Heart right ventricle (tissue), 16 donors: ENCODE results near the gene PNPLA5. TPM values are rescaled to one million over a fixed set of nuclear protein-coding genes. Genes with fewer than 3 reads are reported as not detected.

Experiments
- ATAC-seq, 8 donors: fragments of 200-7000 bp; cut with Tn5 transposase; one replicate each; pipeline ENCODE4 v1.9.1; 2020; ENCODE audit warnings: mild to moderate bottlenecking in 8 of 8, moderate library complexity in 8 of 8, moderate number of reproducible peaks in 1 of 8
- DNase-seq, 2 donors: peaks; one replicate each; pipeline ENCODE4 v3.0.0-alpha.2; 2020
- H3K27ac ChIP-seq, 10 donors: fragments of 200-600 bp; sonication (generic) in 2 of 10; one replicate each; pipeline versions ENCODE4 v1.5.0 to v1.8.0; 2020 to 2022; ENCODE audit warnings: mild to moderate bottlenecking in 3 of 10
- H3K27me3 ChIP-seq, 7 donors: fragments of 200-600 bp; one replicate each; pipeline ENCODE4 v1.8.0; 2021 to 2022; ENCODE audit warnings: mild to moderate bottlenecking in 2 of 7
- H3K36me3 ChIP-seq, 9 donors: fragments of 200-600 bp; sonication (generic) in 1 of 9; one replicate each; pipeline versions ENCODE4 v1.5.0 to v1.8.0; 2020 to 2022; ENCODE audit warnings: mild to moderate bottlenecking in 2 of 9
- H3K4me1 ChIP-seq, 9 donors: fragments of 200-600 bp; sonication (generic) in 1 of 9; one replicate each; pipeline versions ENCODE4 v1.5.0 to v1.8.0; 2020 to 2022; ENCODE audit warnings: mild to moderate bottlenecking in 4 of 9
- H3K4me3 ChIP-seq, 10 donors: fragments of 200-600 bp; sonication (generic) in 2 of 10; one replicate each; pipeline versions ENCODE4 v1.5.0 to v1.8.0; 2020 to 2022; ENCODE audit warnings: mild to moderate bottlenecking in 7 of 10, moderate library complexity in 2 of 10
- H3K9me3 ChIP-seq, 11 donors: fragments of 200-600 bp in 10 of 11; sonication (generic) in 2 of 11; one replicate each; pipeline versions ENCODE4 v1.5.0 to v1.8.0; 2013 to 2022; ENCODE audit warnings: mild to moderate bottlenecking in 2 of 11, control low read depth in 1 of 11, moderate library complexity in 1 of 11
- WGBS, 2 donors: extraction: QIAGEN DNeasy Blood & Tissue Kit; methylation state at CpG; one replicate each; pipeline ENCODE4 v1.1.7; 2013; ENCODE audit warnings: inconsistent platforms in 1 of 2; 5-methylcytosine and 5-hydroxymethylcytosine counted together
- intact Hi-C, 10 donors: fragments of 100-400 bp; cut with DNase I; formaldehyde crosslinking; loops; one replicate each; pipeline versions ENCODE4 v1.11.1 to v1.14.2; 2022
- polyA plus RNA-seq, 2 donors: library from polyadenylated mRNA; stranded (reverse); fragments of 200-250 nt; gene quantifications; one replicate each; pipeline ENCODE4 v1.2.3, GENCODE V29; 2013
- total RNA-seq, 10 donors: library from RNA; stranded (reverse); fragmentation: NEBNext Ultra II Directional in 3 of 10; extraction: Animal tissue kit (Norgen Biotek cat#: 25700) in 3 of 10; gene quantifications; one replicate each; pipeline versions ENCODE4 v1.2.1 to v1.2.4, GENCODE V29; 2021 to 2023
- TF ChIP-seq, protein P1 (sequence below), 9 donors: fragments of 200-600 bp; sonication (generic) in 2 of 9; IDR thresholded peaks; one replicate each; pipeline versions ENCODE4 v1.5.0 to v1.8.0; 2021 to 2022; ENCODE audit warnings: antibody characterized with exemption in 9 of 9, mild to moderate bottlenecking in 5 of 9, moderate library complexity in 1 of 9
- donor health status: Arrhythmogenic right ventricular cardiomyopathy.
- donor health status: ischemic (EF 13 %, LVEDD 7.1; RV severe dilation, severe dysfunction).
- donor health status: healthy with polysubstance abuse.
- donor health status: DM: no; HTN: yes; CAD: no.
- donor health status: DM: no; HTN: no; CAD: no.
- donor health status: ischemic (EF 25% LVEDD 6.9; RV normal size, moderate dysfunction).
- donor health status: ischemic (EF 25% LVEDD 5.7; RV mildly dilated, moderate dysfunction).
- donor health status: healthy.
- donor health status: DM: yes; HTN: yes; CAD: no.
- donor health status: Ischemic cardiomyopathy.
- donor health status: ischemic (EF 35%, LVEDD 5.7; RV mildly dilated, moderate dysfunction).
- donor health status: nonischemic (EF 11% LVEDD 7.7; RV severe dilation, severe dysfunction).
- donor health status: DM: yes; HTN: yes; CAD: no.
- donor health status: PGD.
- donor health status: ischemic (EF 29% LVEDD 5.4; RV normal size, mild dysfunction).
- donor health status: nonischemic (EF 23%, LVEDD 6.1; RV moderate dilation, normal function).

The PNPLA5 gene
- total and polyA plus RNA-seq, 12 donors: not detected

DNA sequence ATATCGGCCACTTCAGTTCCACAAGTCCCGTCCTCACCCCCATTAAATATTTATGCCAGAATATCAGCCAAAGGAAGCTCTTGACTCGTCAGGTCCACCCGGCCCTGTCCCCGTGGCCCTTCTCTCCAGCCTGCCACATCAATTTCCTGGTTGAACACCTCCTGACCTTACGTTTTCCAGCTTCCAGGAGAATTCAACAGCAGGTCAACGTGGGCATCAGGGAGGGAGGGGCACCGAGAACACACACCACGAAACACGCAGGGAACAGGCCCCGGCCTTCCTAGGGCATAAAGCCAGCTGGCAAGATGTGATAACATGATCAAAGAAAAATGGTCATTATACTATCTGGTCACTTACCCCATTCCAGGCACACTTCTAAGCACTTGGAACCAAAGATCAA is 44.8 kb downstream of the PNPLA5 start:
- Histone ChIP-seq H3K27ac (no peak overlapping the region), H3K4me1 (peaks cover 0 to 7% (median 0%) of the 10 kb centered on the region in 9 donors), H3K4me3 (no peak overlapping the region), H3K36me3 (no peaks in the 10 kb centered on the region), H3K9me3 (no peaks in the 10 kb centered on the region), H3K27me3 (peaks cover 0 to 35% (median 14%) of the 10 kb centered on the region in 7 donors)
- WGBS, 2 donors: 60 to 72% methylated on average over 11 of the region's 11 CpGs
- intact Hi-C loops: no loop called here
- TF ChIP-seq, protein P1, sequence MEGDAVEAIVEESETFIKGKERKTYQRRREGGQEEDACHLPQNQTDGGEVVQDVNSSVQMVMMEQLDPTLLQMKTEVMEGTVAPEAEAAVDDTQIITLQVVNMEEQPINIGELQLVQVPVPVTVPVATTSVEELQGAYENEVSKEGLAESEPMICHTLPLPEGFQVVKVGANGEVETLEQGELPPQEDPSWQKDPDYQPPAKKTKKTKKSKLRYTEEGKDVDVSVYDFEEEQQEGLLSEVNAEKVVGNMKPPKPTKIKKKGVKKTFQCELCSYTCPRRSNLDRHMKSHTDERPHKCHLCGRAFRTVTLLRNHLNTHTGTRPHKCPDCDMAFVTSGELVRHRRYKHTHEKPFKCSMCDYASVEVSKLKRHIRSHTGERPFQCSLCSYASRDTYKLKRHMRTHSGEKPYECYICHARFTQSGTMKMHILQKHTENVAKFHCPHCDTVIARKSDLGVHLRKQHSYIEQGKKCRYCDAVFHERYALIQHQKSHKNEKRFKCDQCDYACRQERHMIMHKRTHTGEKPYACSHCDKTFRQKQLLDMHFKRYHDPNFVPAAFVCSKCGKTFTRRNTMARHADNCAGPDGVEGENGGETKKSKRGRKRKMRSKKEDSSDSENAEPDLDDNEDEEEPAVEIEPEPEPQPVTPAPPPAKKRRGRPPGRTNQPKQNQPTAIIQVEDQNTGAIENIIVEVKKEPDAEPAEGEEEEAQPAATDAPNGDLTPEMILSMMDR (IDR thresholded peaks at IDR 0.05): no peak
- no peak for DNase-seq
- ATAC-seq: no peak

DNA sequence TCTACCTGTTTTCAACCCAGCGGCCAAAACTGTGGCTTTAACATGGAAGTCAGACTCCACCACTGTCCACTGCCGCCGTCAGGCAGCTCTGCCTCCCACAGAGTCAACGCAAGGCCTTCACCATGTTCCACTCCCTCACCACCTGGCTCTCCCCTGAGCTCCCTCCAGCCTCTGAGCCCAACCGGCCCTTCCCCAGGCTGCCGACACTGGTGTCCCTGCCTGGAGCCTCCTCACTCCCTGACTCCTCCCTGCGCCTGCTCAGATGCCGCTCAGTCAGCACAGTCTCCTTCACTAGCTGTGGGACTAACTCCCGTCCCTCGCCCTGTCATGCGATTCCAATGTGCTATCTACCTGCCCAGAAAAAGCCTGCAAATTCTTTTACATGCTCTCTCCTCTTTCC is 45.8 kb downstream of the PNPLA5 start:
- Histone ChIP-seq H3K9me3 (no peaks in the 10 kb centered on the region), H3K36me3 (no peaks in the 10 kb centered on the region), H3K4me1 (peaks cover 0 to 7% (median 0%) of the 10 kb centered on the region in 9 donors), H3K27me3 (peaks cover 0 to 26% (median 6%) of the 10 kb centered on the region in 7 donors), H3K4me3 (no peak overlapping the region), H3K27ac (no peak overlapping the region)
- ATAC-seq (no peak), DNase-seq (no peak)
- TF ChIP-seq, protein P1 (IDR thresholded peaks at IDR 0.05): no peak
- 73 to 74% methylated on average over 11 of the region's 11 CpGs for WGBS, 2 donors
- intact Hi-C loops: no loop called here

DNA sequence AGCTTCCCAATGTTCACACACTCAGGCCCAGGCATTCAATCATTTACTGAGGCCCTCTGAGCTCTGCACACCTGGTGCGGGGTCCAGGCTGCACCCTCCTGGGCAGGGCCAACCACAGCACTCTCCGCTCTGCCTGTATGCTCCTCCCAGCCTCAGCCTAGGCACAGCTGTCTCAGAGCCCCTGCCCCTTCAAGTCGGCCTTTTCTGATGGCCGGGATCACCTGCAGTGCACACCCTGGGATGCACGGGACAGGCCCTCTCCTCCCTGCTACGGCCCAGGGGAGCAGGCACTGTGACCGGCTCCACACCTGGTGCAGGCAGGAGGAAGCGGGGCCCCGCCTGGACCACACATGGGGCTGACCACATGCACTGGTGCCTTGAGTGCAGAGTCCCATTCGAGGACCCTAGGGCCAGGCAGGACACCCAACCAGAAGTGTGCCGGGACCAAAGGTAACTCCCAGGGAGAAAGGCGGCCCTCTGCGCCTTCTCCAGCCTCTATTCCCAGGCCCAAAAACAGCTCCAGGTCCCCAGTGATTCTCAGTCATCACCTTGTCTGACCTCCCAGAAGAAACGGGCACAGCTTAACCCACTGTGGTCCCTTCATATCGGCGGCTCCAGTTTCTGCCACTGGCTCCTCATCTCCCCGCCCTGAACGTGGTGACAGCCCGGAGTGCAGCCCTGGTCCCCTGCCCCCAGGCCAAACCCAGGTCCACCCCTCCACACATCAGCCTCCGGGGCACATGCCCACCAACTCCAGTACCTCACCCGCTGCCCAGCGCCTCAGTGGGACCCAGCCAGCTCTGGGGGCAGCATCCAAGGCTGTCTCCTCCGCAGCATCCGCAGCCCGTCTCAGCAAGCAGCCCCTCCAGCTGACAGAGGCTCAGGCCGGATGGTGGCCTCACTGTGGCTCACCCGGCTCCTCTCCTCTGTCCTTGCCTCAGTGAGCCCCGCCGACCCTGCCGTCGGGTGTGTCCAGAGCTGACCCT is 47.0 kb downstream of the PNPLA5 start:
- H3K4me1 ChIP-seq: peaks cover 0 to 7% (median 0%) of the 10 kb centered on the region in 9 donors
- no peaks in the 10 kb centered on the region for H3K36me3 ChIP-seq
- peaks cover 0 to 19% (median 0%) of the 10 kb centered on the region in 7 donors for H3K27me3 ChIP-seq
- H3K27ac ChIP-seq: no peak overlapping the region
- intact Hi-C loops: no loop called here
- WGBS, 2 donors: 74 to 78% methylated on average over 31 of the region's 31 CpGs
- ATAC-seq (no peak), DNase-seq (no peak)
- TF ChIP-seq, protein P1 (IDR thresholded peaks at IDR 0.05): no peak
- no peaks in the 10 kb centered on the region for H3K9me3 ChIP-seq
- no peak overlapping the region for H3K4me3 ChIP-seq

DNA sequence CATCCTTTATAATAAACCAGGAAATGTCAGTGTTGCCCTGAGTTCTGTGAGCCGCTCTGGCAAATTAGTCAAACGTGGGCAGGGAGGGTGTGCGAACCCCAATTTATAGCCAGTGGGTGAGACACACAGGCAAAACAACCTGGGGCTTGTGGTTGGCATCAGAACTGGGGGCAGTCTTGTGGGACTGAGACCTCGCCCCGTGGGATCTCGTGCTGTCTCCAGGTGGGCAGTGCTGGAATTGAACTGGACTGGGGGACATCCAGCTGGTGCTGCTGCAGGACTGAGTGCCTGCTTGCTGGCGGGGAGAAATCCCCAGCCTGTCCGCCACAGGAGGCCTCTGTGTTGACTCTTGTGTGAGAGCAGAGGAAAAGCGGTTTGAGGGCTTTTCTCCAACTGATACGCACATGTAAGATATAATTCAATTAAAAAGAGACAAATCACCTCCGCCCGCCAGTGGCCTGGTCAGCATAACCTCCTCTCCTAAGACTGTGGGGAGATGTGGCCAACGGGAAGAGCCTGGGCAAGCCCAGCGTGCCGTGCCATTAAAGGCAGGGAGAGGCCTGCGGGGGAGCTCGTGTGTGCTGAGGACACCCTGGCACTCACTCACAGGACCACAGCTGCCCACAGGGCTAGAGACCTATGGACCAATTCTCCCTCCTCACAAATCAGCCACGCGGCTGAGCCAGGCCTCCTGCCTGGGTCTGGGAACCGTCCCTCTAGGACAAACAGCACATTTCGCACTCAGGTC is 47.9 kb downstream of the PNPLA5 start:
- WGBS, 2 donors: 83 to 88% methylated on average over 21 of the region's 21 CpGs
- intact Hi-C loops: no loop called here
- Histone ChIP-seq H3K9me3 (no peaks in the 10 kb centered on the region), H3K4me3 (no peak overlapping the region), H3K4me1 (peaks cover 0 to 7% (median 0%) of the 10 kb centered on the region in 9 donors), H3K36me3 (no peaks in the 10 kb centered on the region), H3K27me3 (peaks cover 0 to 19% (median 0%) of the 10 kb centered on the region in 7 donors), H3K27ac (no peak overlapping the region)
- TF ChIP-seq, protein P1 (IDR thresholded peaks at IDR 0.05): no peak
- ATAC-seq (no peak), DNase-seq (no peak)
